GM13976 (cell line): ENCODE measurements around the gene GCFC2.

Source experiments
- DNase-seq: peaks from one replicate; pipeline ENCODE4 v3.0.0; 2012; ENCODE audit warnings: low spot score
- in situ Hi-C: fragments of 300-500 bp; cut with MboI; formaldehyde crosslinking; loops from one replicate; pipeline ENCODE4 v1.12.0; 2022; ENCODE audit warnings: low sequenced_read_pairs, mixed read lengths, inconsistent platforms; ENCODE audit not compliant: unreplicated experiment
- TF ChIP-seq, protein P1 (sequence below): IDR thresholded peaks from 2 replicates; pipeline ENCODE4 v1.5.1; 2012; ENCODE audit warnings: borderline replicate concordance, mild to moderate bottlenecking; ENCODE audit not compliant: insufficient read depth; ENCODE audit errors: extremely low read depth, missing control alignments, control extremely low read depth

The GCFC2 gene

DNA sequence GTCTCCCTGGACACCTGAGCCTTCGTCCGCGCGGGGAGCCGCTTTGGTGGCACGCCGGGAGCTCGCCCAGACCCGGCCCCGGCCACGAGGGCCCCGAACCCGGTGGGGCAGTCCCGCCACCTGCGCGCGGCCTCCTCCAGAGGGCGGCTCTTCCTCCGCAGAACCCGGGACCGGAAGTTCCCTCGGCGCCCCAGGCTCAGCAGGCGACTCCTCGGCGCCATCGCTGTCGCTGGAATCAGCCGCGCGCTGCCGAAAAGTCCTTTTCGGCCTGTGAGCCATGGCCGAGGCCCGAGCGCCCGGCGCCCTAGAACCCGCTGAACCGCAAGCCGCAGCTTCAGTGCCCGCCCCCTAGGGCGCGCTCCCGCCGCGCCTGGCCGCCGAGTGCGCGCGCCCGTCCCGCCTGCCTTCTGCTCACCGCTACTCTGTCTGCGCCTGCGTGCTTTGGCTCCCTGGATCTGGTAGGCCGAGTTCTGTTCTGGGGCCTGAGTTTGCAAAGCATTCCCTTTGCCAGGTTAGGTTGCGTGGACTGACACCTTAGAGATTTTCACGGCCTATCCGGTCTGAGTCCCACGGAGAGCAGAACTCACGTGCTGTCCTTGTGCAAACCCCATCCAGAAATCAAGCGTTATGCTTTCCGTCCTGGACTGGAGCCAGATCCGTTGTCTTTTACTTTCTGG lies at the start of gene GCFC2:
GCFC2 (minus strand) TSS at position 339 of the 677 bp plus-strand sequence; CDS start at position 279, 60 bp downstream.
- DNase-seq = peak; percentile 93
- TF ChIP-seq, protein P1, sequence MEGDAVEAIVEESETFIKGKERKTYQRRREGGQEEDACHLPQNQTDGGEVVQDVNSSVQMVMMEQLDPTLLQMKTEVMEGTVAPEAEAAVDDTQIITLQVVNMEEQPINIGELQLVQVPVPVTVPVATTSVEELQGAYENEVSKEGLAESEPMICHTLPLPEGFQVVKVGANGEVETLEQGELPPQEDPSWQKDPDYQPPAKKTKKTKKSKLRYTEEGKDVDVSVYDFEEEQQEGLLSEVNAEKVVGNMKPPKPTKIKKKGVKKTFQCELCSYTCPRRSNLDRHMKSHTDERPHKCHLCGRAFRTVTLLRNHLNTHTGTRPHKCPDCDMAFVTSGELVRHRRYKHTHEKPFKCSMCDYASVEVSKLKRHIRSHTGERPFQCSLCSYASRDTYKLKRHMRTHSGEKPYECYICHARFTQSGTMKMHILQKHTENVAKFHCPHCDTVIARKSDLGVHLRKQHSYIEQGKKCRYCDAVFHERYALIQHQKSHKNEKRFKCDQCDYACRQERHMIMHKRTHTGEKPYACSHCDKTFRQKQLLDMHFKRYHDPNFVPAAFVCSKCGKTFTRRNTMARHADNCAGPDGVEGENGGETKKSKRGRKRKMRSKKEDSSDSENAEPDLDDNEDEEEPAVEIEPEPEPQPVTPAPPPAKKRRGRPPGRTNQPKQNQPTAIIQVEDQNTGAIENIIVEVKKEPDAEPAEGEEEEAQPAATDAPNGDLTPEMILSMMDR = no peak
- in situ Hi-C loops = no loop called here

DNA sequence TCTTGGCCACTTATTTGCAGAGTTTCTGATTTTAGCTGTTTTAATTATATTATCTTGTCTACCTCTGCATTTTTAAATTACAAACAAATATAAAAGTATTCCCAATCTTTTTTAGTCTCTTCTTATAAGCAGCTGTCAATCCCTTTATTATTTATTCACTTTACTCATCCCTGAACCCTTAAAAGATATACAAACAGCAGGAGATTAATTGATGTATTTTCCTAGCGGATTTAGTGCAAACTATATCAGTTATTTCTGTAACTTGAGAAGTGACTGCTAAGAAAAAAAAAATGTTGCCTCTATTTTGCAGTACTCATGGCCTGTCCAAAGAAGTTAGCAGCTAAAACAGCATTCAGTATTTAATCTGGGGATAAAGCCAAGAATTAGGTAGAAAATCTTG lies 42.1 kb upstream of the GCFC2 start:
- TF ChIP-seq, protein P1 = no peak
- in situ Hi-C loops = no loop called here
- no peak for DNase-seq

DNA sequence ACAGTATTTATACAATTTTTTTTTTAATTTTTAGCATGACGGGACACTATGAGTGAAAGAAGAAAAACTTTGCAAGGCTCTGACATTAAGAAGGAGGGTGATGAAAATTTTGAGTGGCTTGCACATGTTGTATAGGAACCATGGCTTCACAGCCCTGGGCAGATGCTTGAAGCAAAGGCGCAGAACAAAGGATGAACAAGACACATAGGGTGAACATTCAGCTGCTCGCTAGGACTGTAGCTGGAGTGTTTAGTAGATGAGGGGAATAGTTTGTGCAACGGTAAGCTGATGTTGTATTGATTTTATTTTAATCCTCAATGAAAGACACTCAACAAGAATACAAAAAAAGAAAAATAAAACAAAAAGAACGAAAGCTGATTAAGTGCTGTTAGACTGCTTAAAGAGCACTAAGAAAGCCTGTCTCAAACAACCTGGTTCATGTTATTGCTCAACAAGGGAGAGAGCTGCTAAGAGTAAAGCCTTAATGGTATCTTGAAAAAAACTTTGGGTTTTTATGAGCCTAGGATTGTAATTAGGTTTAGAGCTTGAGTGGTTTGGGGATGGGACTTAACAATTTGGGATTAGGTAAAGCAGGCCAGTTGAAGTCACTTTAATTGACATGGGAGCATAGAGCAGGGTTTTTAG lies 41.2 kb upstream of the GCFC2 start:
- TF ChIP-seq, protein P1 = no peak
- no peak for DNase-seq
- in situ Hi-C loops = no loop called here

DNA sequence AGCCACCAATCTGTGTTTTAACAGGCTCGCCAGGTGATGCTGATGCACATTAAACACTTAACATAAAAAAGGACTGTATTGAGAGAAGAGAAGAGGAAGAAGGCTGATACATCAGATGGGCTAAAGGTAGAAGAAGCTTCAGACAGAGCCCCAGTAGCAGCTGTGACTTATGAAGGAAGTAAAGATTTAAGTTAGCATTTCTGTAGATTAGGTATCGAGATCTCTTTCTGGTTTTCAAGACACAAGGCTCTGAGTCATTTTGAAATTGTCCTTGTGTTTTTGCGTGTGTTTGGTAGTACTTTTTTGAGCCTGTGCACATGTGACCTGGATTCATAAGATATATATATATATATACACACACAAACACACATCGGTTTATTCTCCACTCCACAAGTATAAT lies 40.6 kb upstream of the GCFC2 start:
- TF ChIP-seq, protein P1 = no peak
- in situ Hi-C loops = no loop called here
- no peak for DNase-seq

DNA sequence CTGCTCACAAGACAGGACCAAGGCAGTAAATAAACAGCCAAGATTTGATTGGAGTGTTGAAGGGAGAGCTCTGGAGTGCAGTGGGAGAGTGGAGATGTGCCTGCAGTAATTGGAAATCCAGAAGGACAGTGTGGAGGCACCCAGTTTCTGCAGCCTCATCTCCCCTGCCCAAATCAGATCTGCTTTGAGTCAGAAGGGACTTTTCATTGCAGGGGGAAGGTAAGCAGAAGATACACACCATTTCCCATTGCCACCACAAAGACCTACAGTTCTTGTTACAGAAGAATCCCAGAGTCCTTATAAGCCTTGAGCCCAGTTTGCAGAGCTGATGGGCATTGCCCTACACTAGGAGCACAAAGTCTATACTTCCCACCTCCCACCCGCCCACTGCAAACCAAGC lies 27.2 kb upstream of the GCFC2 start:
- no peak for DNase-seq
- TF ChIP-seq, protein P1 = no peak
- in situ Hi-C loops = no loop called here

DNA sequence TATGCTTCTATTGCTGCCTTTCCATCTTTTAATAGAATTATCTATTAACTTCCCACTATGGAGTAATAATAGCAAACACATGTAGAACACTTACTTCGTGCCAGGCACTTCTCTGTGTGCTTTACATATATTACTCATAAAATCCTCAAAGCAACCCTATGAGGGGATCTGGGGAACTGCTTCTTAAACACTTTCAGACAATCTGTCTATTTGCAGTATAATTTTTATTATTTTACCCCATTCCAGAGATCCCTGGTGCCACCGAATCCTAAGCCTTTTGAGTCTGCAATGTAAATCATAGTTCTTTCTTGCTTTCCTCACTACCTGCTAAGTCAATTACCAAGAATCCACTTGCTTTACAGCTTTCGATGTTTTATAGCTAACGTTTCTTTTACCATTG lies 25.6 kb upstream of the GCFC2 start:
- TF ChIP-seq, protein P1 = no peak
- DNase-seq = no peak
- in situ Hi-C loops = no loop called here
